Measurements from ENCODE around the gene DOCK3.

DOCK3 gene

GRCh38 chr3:50674349-50675178 is at the start of gene DOCK3:
TSS of gene DOCK3 (plus strand) at chr3:50674927. CDS start at chr3:50675264, 337 bp downstream.
- peak; percentile 96 for DNase-seq (ENCODE audit: low spot score)

GRCh38 chr3:50625231-50626182 is 49.2 kb upstream of the DOCK3 start:
- DNase-seq (ENCODE audit: low spot score), result no peak

DNA sequence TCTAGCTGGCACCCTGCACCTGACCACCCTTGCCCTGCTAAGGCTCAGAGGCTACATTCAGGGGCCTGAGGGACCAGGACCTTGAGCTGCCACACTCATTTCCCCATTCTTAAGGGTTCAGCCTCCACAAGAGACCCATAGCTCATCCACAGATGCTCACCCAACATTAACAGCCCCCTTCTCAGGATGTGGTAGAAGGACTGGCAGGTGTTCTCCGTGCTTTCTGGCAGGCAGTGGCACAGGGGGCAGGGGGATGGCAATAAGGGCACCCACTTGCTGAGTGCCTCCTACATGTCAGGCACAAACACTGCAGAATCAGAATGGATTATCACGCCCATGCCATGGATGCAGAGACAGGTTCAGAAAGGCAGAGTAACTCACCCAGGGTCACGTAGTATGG is 48.3 kb upstream of the DOCK3 start:
- DNase-seq (ENCODE audit: low spot score), result no peak

DNA sequence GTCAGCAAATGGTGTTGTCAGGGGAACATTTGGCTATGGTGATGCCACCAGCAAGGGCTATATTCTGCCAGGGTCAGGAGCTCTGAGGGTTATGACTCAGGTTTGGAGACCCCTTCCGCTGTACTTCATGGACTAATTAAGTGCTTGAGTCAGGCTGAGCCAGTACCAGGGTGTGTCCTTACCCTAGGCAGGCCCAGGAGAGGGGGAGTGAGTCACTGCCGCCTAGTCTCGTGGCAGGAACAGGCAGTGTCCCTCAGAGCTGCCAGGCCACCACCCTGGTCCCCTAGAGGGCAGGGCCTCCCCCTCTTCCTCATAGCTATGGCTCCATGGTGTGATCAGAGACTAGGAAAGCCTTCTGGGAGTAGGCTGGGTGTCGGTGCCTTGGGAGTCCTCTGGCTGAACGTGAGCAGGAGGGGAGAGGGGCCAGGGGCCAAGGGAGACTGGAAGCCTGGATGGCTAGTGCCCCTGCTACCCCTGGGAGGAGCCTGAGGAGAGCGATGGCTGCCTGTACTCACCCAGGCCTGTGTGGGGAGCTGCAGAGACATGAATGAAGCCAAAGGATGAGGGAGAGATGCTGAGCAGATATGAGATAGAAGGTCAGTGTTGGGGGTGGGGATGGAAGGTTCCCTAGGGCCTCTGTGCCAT is 47.2 kb upstream of the DOCK3 start:
- DNase-seq (ENCODE audit: low spot score), result peak; percentile 72

GRCh38 chr3:50628601-50629000 is 46.1 kb upstream of the DOCK3 start:
- no peak for DNase-seq (ENCODE audit: low spot score)

- no peak for DNase-seq (ENCODE audit: low spot score)
These were observed 44.3 kb upstream of the DOCK3 start for GRCh38 chr3:50630394-50630793.

- no peak for DNase-seq (ENCODE audit: low spot score)
These were observed 43.9 kb upstream of the DOCK3 start for GRCh38 chr3:50630877-50631276.

DNA sequence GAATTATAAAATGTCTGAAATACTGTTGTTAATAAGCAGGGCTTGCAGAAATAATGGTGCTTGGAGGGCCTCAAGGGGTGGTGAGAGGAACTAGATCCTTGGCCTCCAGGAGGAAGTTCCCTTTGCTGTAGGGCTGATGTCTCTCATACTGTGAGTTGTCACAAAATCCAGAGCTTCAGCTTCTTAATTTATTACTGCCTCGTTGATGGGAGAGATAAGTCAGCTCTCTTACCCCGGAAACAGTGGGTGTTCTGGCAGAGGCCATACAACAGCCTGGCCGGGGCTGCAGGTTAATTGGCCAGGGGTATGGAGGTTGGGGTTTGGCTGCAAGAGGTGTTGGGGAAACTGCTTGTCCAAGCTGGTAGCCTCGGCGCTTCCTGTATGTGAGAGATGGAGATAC is 42.3 kb upstream of the DOCK3 start:
- DNase-seq (ENCODE audit: low spot score), result peak; percentile 39

DNA sequence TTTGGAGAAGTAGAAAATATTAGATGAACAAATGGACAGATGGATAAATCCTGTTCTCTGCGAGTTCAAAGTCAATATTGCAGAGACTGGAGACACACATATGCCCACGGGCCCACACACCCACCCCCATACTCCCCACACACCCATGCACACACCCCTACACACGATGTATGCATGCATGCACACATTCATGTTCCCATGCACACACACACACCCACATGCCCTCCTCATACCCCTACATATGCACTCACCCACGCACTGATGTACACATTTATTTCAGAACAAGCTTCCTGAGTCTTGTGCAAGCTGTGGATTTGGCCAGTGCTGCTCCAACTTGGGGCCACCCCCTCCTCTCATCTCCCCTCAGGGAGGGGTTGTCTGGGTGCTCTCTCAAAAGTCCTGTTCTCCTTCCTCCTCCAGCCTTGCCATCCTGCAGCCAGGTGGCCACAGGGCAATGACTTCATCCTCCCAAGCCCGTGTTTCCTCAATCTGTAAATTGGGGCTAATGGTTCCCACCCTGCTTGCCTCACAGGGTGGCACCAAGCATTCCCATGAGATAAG is 41.4 kb upstream of the DOCK3 start:
- no peak for DNase-seq (ENCODE audit: low spot score)

DNA sequence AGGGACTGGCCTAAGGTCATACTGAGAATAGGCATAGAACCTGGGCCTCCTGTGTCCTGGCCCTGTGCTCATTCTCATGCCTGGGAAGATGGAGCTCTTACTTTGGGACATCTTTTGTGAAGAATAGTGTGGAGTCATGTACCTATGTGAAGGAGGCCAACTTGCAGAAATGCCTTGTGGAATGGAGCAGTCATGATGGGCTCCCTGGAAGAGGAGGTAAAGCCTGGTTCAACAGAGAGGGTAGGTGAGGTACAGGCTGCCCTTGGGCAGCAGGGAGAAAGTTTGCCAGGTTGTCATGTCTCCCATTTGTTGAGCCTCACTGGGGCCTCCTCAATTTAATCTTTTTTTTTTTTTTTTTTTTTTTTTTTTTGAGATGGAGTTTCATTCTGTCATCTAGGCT is 39.7 kb upstream of the DOCK3 start:
- DNase-seq (ENCODE audit: low spot score), result no peak

- DNase-seq (ENCODE audit: low spot score), result no peak
These were observed 37.7 kb upstream of the DOCK3 start for GRCh38 chr3:50637011-50637410.

DNA sequence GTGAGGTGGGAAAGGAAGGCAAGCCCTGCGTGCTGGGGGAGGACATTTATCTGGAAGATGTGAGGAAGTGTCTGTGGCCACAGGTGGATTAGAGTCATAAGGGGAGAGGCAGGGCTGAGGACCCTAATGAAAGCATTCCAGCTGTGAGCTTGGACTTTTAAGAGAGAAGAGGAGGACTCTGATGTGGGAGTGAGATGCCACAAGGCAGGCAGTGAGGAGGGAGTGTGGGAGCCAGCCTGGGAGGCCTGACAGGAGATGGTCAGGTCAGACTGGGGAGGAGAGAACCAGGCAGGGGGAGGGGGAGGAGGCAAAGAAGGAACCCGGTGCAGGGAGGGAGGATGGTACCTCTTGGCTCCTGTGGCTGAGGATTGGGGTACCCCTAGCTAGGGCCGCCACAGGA is 36.8 kb upstream of the DOCK3 start:
- no peak for DNase-seq (ENCODE audit: low spot score)

DNA sequence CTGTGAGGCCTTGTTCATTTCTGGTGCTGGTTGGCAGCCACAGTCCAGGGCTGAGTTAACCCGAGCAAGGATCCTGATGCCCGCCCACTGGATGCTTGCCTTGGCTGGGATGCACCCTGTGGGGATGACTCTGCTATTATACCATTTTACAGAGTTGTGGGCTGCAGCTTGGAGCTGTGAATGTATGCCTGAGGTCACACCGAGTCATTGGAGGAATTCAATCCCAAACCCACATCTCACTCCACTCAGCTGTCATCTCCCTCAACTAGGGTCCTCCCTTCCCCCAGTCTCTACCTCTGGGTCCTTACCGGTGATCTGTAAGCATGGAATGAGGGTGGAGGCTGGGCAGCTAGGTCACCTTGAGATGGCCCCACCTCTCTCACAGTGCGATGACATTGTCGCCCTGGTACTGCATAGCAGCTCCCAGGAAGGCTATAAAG is 35.7 kb upstream of the DOCK3 start:
- DNase-seq (ENCODE audit: low spot score), result peak; percentile 88

DNA sequence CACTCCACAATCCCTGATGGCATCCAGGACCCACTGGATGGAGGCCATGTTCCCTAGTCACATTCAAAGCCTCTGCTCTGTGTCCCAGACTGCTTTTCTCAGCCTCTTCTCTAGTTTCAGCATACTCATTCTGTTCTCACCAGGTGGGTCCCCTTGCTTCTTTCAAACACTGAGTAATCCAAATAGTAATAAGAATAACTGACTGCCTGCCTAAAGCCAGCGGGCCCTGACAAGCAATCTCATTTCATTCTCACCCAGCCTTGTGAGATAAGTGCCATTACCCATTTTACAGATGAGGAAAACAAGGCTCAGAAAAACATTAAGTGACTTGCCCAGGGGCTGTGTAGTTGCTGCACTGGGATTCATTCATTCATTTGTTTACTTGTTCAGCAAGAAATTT is 32.3 kb upstream of the DOCK3 start:
- no peak for DNase-seq (ENCODE audit: low spot score)

GRCh38 chr3:50644561-50644960 is 30.2 kb upstream of the DOCK3 start:
- DNase-seq (ENCODE audit: low spot score), result no peak

- DNase-seq (ENCODE audit: low spot score), result no peak
These were observed 29.3 kb upstream of the DOCK3 start for GRCh38 chr3:50645378-50645777.

DNA sequence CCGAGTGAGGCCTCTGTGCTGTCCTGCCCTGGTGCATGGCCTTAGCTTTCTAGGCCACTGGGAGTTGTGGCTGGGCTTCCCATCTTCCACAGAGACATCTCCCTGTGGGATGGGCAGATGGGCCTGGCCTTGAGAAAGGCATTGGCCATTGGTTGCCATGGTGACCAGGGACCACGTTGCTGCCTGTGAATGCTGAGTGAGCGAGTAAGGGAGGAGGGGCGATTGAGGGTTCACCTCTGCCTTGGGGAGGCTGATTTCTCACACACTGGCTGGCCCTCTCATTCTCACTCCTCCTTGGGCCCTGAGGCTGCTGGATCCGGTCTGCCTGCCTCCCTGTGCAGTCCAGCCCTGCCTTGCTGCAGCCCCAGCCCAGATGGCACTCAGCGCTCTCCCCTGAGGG is 26.4 kb upstream of the DOCK3 start:
- no peak for DNase-seq (ENCODE audit: low spot score)

- DNase-seq (ENCODE audit: low spot score), result no peak
These were observed 25.8 kb upstream of the DOCK3 start for GRCh38 chr3:50648944-50649343.

GRCh38 chr3:50649451-50649931 is 25.2 kb upstream of the DOCK3 start:
- no peak for DNase-seq (ENCODE audit: low spot score)

DNA sequence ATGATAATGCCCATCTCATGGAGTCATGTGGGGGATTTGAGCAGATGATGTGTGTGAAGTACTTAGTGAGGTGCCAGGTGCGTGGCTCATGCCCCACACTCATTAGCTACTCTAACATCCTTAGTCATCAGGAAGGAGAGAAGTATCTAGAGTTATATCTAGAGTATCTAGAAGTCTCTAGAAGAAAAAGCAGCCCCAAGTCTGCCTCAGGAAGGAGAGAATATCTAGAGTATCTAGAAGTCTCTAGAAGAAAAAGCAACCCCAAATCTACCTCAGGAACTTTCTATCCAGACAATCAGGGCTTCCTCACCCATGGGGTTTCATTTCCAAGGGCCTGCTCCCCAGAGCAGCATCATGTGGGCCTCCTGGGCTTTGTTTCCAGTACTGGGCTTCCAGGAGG is 24.7 kb upstream of the DOCK3 start:
- no peak for DNase-seq (ENCODE audit: low spot score)

- DNase-seq (ENCODE audit: low spot score), result no peak
These were observed 23.3 kb upstream of the DOCK3 start for GRCh38 chr3:50651445-50651844.

GRCh38 chr3:50651920-50652529 is 22.7 kb upstream of the DOCK3 start:
- DNase-seq (ENCODE audit: low spot score), result no peak
